HuH-7 (cell line): ENCODE data around the gene FCAMR.

Source experiments
- DNase-seq: peaks from one replicate; pipeline ENCODE4 v3.0.0; 2011; ENCODE audit warnings: low spot score

The FCAMR gene

GRCh38 chr1:206909161-206909882, 60.9 kb downstream of the FCAMR start:
- DNase-seq: peak; percentile 51

DNA sequence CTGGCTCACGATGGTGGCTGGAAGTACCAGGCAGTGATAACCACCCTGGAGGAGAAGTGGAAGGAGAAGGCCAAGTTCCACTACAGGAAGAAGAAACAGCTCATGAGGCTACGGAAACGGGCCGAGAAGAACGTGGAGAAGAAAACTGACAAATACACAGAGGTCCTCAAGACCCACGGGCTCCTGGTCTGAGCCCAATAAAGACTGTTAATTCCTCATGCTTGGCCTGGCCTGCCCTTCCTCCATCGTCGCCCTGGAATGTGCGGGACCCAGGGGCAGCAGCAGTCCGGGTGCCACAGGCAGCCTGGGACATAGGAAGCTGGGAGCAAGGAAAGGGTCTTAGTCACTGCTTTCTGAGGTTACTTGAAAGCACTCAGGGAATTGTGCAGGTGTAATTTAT, 62.2 kb downstream of the FCAMR start:
- DNase-seq: no peak
